ENCODE data around the gene MRPL53. TPM values are rescaled to one million over a fixed set of nuclear protein-coding genes. Genes with fewer than 3 reads are reported as not detected.

Gene MRPL53
- total and polyA plus RNA-seq, 2 experiments from 2014 or later = 7.7 to 65.1 TPM

GRCh38 chr2:74454654-74455511 lies 17.6 kb downstream of the MRPL53 start, which contains the start of gene INO80B:
Gene INO80B, plus strand, starts transcription at chr2:74455087. Its CDS starts 30 bp downstream, at chr2:74455117.
- Histone ChIP-seq H3K4me1 (ENCODE audit: insufficient read depth) (peaks cover 17% of the 10 kb centered on the region), H2AFZ (peak within 1 kb of the TSS; percentile 56), H3K9me2 (ENCODE audit: insufficient read depth) (no peaks in the 10 kb centered on the region), H3F3A (replicated peaks; ENCODE audit: low read depth) (peaks cover 9% of the 10 kb centered on the region), H3K79me2 (replicated peaks; ENCODE audit: insufficient read depth) (peaks cover 5% of the 10 kb centered on the region), H4K20me1 (replicated peaks; ENCODE audit: insufficient read depth) (no peaks in the 10 kb centered on the region), H3K27ac (ENCODE audit: low read depth) (no peak within 1 kb of the TSS), H3K4me2 (peak within 1 kb of the TSS; percentile 88), H3K27me3 (ENCODE audit: insufficient read depth) (no peaks in the 10 kb centered on the region), H3K36me3 (ENCODE audit: insufficient read depth) (no peaks in the 10 kb centered on the region), H3K4me3 (peak within 1 kb of the TSS; percentile 84)
- Mint-ChIP-seq H3K4me1 (peaks cover 28% of the 10 kb centered on the region), H3K9me3 (no peaks in the 10 kb centered on the region; the same call in 1 of the 3 replicates), H3K27ac (peak within 1 kb of the TSS; percentile 89), H3K36me3 (ENCODE audit: low read depth) (no peaks in the 10 kb centered on the region; the same call in 1 of the 3 replicates), H3K27me3 (ENCODE audit: insufficient read depth, low read depth, poor library complexity) (peaks cover 24% of the 10 kb centered on the region), H3K4me3 (peak within 1 kb of the TSS; percentile 94)
- TF ChIP-seq EZH2phosphoT487 (IDR thresholded peaks at IDR 0.05; ENCODE audit: unreplicated experiment) (no peak), EZH2 (IDR thresholded peaks at IDR 0.05; ENCODE audit: low read depth, unreplicated experiment) (no peak), POLR2AphosphoS5 (IDR thresholded peaks at IDR 0.05; ENCODE audit: low read depth) (peak; percentile 84), ZNF114 (CRISPR knock-in tag; IDR thresholded peaks at IDR 0.05) (no peak), CREB1 (CRISPR knock-in tag; IDR thresholded peaks at IDR 0.05; ENCODE audit: low read depth) (peak; percentile 77), JUNB (IDR thresholded peaks at IDR 0.05; ENCODE audit: unreplicated experiment) (no peak), ETS1 (IDR thresholded peaks at IDR 0.05) (peak; percentile 95), NANOG (IDR thresholded peaks at IDR 0.05; ENCODE audit: borderline replicate concordance) (no peak)
- DNase-seq (ENCODE audit: low spot score) = peak; percentile 98
- peak; percentile 19 for ATAC-seq

- Histone ChIP-seq H3F3A (replicated peaks; ENCODE audit: low read depth) (peaks cover 9% of the 10 kb centered on the region; the same call in 1 of the 2 replicates), H3K4me1 (ENCODE audit: insufficient read depth) (peaks cover 4% of the 10 kb centered on the region; the same call in 1 of the 2 replicates), H3K9me2 (ENCODE audit: insufficient read depth) (no peaks in the 10 kb centered on the region), H3K4me2 (no peak overlapping the region), H3K36me3 (ENCODE audit: insufficient read depth) (no peaks in the 10 kb centered on the region), H3K27ac (ENCODE audit: low read depth) (no peak overlapping the region), H3K79me2 (replicated peaks; ENCODE audit: insufficient read depth) (no peaks in the 10 kb centered on the region; the same call in 1 of the 2 replicates), H3K4me3 (no peak overlapping the region), H3K27me3 (ENCODE audit: insufficient read depth) (no peaks in the 10 kb centered on the region), H4K20me1 (replicated peaks; ENCODE audit: insufficient read depth) (no peaks in the 10 kb centered on the region), H2AFZ (no peak overlapping the region)
- Mint-ChIP-seq H3K9me3 (no peaks in the 10 kb centered on the region; the same call in 2 of the 3 replicates), H3K27ac (no peak overlapping the region), H3K4me1 (peaks cover 6% of the 10 kb centered on the region), H3K27me3 (ENCODE audit: insufficient read depth, low read depth, poor library complexity) (peaks cover 10% of the 10 kb centered on the region), H3K4me3 (no peak overlapping the region), H3K36me3 (ENCODE audit: low read depth) (no peaks in the 10 kb centered on the region)
- DNase-seq (ENCODE audit: low spot score) = no peak
- no peak for ATAC-seq
- TF ChIP-seq ZNF114 (CRISPR knock-in tag; IDR thresholded peaks at IDR 0.05) = no peak
- no peak for TF ChIP-seq ETS1 (IDR thresholded peaks at IDR 0.05)
- no peak for TF ChIP-seq REST (IDR thresholded peaks at IDR 0.05; ENCODE audit: unreplicated experiment)
- TF ChIP-seq JUNB (IDR thresholded peaks at IDR 0.05; ENCODE audit: unreplicated experiment) = no peak
- no peak for TF ChIP-seq ZNF331 (CRISPR knock-in tag; IDR thresholded peaks at IDR 0.05; ENCODE audit: low read depth)
- TF ChIP-seq POLR2AphosphoS5 (IDR thresholded peaks at IDR 0.05; ENCODE audit: low read depth) = no peak
- no peak for TF ChIP-seq NANOG (IDR thresholded peaks at IDR 0.05; ENCODE audit: borderline replicate concordance)
- no peak for TF ChIP-seq CTCF (conservative IDR thresholded peaks at IDR 0.05; ENCODE audit: low read depth in 2 of 2)
- TF ChIP-seq CREB1 (CRISPR knock-in tag; IDR thresholded peaks at IDR 0.05; ENCODE audit: low read depth) = no peak
Measured at GRCh38 chr2:74450570-74451190, 21.8 kb downstream of the MRPL53 start.
